Right cardiac atrium (tissue), 5 donors: Measurements from ENCODE around the gene HEXIM2. TPM values are rescaled to one million over a fixed set of nuclear protein-coding genes. Genes with fewer than 3 reads are reported as not detected.
"Not testable (repeated sequence)": the region's sequence is repeated elsewhere in the genome, so short reads cannot be mapped to it uniquely, and the experiment has no call there.

Source experiments
- ATAC-seq, 2 donors: fragments of 200-7000 bp; cut with Tn5 transposase; one replicate each; pipeline versions ENCODE4 v1.8.0 to v1.9.1; 2020; ENCODE audit warnings: moderate library complexity in 2 of 2, mild to moderate bottlenecking in 1 of 2
- DNase-seq, 3 donors: peaks; one replicate each; pipeline ENCODE4 v3.0.0-alpha.2; 2020
- H3K27ac ChIP-seq: one replicate; pipeline ENCODE4 v1.5.1; 2013; ENCODE audit warnings: mild to moderate bottlenecking, low read length, control low read depth, moderate library complexity
- H3K27me3 ChIP-seq: one replicate; pipeline ENCODE4 v1.6.1; 2013; ENCODE audit not compliant: control insufficient read depth, insufficient read depth
- H3K4me1 ChIP-seq: one replicate; pipeline ENCODE4 v1.6.1; 2013; ENCODE audit warnings: low read length; ENCODE audit not compliant: control insufficient read depth, insufficient read depth
- H3K4me3 ChIP-seq: one replicate; pipeline ENCODE4 v1.5.1; 2013; ENCODE audit warnings: low read length, control low read depth
- H3K9me3 ChIP-seq: one replicate; pipeline ENCODE4 v1.6.1; 2013; ENCODE audit warnings: low read length; ENCODE audit not compliant: control insufficient read depth
- WGBS: extraction: QIAGEN DNeasy Blood & Tissue Kit; methylation state at CpG from one replicate; pipeline ENCODE4 v1.1.7; 2013; 5-methylcytosine and 5-hydroxymethylcytosine counted together
- intact Hi-C, 4 donors: fragments of 100-400 bp; cut with DNase I; formaldehyde crosslinking; loops; one replicate each; pipeline versions ENCODE4 v1.11.0 to v1.14.0; 2022 to 2023
- polyA plus RNA-seq: library from polyadenylated mRNA; stranded (reverse); fragments of 200-250 nt; gene quantifications from one replicate; pipeline ENCODE4 v1.2.3, GENCODE V29; 2013
- total RNA-seq, 4 donors: library from RNA; stranded (reverse); fragmentation: NEBNext Ultra II Directional; extraction: Animal tissue kit (Norgen Biotek cat#: 25700); gene quantifications; one replicate each; pipeline ENCODE4 v1.2.1, GENCODE V29; 2021
- donor health status: healthy with polysubstance abuse.
- donor health status: DM: no; HTN: yes; CAD: no.
- donor health status: DM: no; HTN: no; CAD: no.
- donor health status: DM: no; HTN: yes; CAD: no; lungs with severe emphysema.
- donor health status: DM: yes; HTN: yes; CAD: no.

The HEXIM2 gene
- total and polyA plus RNA-seq, 5 donors: 3.5 to 8.2 (median 6.5) TPM

DNA sequence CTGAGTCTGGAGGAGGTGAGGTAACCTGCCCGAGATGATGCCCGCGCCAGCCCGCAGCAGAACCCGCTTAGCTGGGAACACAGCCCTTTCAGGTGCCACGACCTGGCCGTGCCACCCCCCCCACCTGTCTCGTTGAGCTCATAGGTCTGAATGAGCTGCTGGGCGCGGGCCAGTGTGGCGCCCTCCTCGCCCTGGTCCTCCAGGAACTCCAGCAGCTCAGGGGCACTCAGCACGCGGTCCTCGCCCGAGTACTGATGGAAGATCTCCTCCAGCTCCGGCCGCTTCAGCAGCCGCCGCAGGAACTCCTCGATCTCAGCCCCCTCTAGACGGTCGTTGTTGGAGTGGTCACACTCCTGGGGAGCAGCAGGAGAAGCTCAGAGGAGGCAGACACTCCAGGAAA, 43.0 kb upstream of the HEXIM2 start:
- ATAC-seq (no peak), DNase-seq (no peak)
- no peak overlapping the region for H3K27ac ChIP-seq
- WGBS: 93% methylated on average over 23 of the region's 23 CpGs
- no peaks in the 10 kb centered on the region for H3K4me1 ChIP-seq
- H3K9me3 ChIP-seq: no peaks in the 10 kb centered on the region
- intact Hi-C loops: no loop called here
- no peak overlapping the region for H3K4me3 ChIP-seq
- H3K27me3 ChIP-seq: no peaks in the 10 kb centered on the region

GRCh38 chr17:45119964-45120363, 41.7 kb upstream of the HEXIM2 start:
- intact Hi-C loops: loop anchor here in 2 of 4 donors (10.0 kb wide), 2 partner anchors 195 to 205 kb away; partner anchors contain the start of gene GFAP (in 1 of the 2)
- no peak for DNase-seq
- WGBS: 89% methylated on average over 8 of the region's 8 CpGs

DNA sequence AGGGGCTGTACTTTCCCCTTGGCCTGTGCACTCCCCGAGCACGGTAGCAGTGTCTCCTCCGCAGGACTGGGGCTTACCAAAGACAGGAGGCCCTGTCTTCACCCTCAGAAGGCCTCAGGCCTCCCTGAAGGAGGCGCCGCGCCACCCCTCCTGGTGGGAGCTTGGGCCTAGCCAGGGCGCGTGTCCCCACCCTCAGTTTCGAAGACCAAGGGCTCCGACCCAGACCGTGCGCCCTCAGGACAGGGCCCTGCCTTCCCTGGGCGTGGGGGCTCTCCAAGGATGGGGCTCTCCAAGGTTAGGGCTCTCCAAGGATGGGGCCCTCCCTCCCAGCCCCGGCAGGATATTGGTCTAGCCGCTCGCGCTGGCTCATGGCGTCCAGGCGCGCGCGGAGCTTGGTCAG, 41.1 kb upstream of the HEXIM2 start:
- no peak for ATAC-seq

More at GRCh38 chr17:45119964-45120363, 41.7 kb upstream of the HEXIM2 start:
- peaks cover 2% of the 10 kb centered on the region for H3K4me1 ChIP-seq
- no peak overlapping the region for H3K27ac ChIP-seq
- H3K9me3 ChIP-seq: no peaks in the 10 kb centered on the region
- no peaks in the 10 kb centered on the region for H3K27me3 ChIP-seq
- H3K4me3 ChIP-seq: no peak overlapping the region
- ATAC-seq: no peak

GRCh38 chr17:45121055-45121454, 40.6 kb upstream of the HEXIM2 start:
- Histone ChIP-seq H3K9me3 (no peaks in the 10 kb centered on the region), H3K27me3 (no peaks in the 10 kb centered on the region), H3K27ac (no peak overlapping the region), H3K4me3 (no peak overlapping the region), H3K4me1 (peaks cover 2% of the 10 kb centered on the region)
- intact Hi-C loops: loop anchor here in 2 of 4 donors (10.0 kb wide), 2 partner anchors 196 to 206 kb away; partner anchors contain the start of gene GFAP (in 1 of the 2)
- WGBS: 65% methylated on average over 45 of the region's 45 CpGs
- ATAC-seq: no peak
- no peak for DNase-seq

More for the DNA sequence above, 41.1 kb upstream of the HEXIM2 start:
- peak in 1 of 3 donors; percentile 51 for DNase-seq
- WGBS: 87% methylated on average over 22 of the region's 22 CpGs
- Histone ChIP-seq H3K4me3 (no peak overlapping the region), H3K4me1 (peaks cover 2% of the 10 kb centered on the region), H3K9me3 (no peaks in the 10 kb centered on the region), H3K27ac (no peak overlapping the region), H3K27me3 (no peaks in the 10 kb centered on the region)
- intact Hi-C loops: loop anchor here in 2 of 4 donors (10.0 kb wide), 2 partner anchors 196 to 206 kb away; partner anchors contain the start of gene GFAP (in 1 of the 2)

DNA sequence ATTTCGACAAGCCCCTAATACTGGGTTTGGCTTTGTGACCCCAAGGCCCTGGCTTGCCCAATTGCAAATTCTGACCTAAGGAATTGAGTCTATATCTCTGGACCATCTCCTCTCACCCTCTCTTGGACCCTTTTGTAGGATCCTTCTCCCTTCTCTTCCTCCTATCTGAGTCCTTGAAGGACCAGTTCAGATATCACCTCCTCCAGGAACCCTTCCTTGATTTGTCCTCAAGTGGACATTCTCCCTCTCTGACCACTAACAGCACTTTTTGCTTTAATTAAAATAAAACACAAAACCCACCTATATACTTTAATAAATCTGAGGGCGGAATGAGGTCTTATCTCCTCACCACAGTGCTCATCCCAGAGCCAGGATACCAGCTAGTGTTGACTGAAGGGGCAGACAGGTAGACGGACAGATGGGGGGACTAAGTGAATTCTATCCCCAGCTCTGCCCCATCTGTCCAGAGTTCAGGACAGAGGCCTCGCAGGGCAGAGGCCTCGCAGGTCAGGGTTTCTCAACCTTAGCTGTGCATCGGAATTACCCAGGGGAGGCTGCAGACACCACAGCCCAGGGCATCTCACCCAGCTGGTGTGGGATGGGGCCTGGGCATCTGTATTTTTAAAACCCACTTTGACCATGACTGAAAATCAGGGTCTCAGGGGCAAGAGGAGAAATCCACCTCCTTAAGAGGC, 38.5 kb upstream of the HEXIM2 start:
- intact Hi-C loops: loop anchor here in 2 of 4 donors (10.0 kb wide), 2 partner anchors 198 to 208 kb away; partner anchors contain the start of gene GFAP (in 1 of the 2)
- H3K4me1 ChIP-seq: peaks cover 5% of the 10 kb centered on the region
- H3K27me3 ChIP-seq: no peaks in the 10 kb centered on the region

DNA sequence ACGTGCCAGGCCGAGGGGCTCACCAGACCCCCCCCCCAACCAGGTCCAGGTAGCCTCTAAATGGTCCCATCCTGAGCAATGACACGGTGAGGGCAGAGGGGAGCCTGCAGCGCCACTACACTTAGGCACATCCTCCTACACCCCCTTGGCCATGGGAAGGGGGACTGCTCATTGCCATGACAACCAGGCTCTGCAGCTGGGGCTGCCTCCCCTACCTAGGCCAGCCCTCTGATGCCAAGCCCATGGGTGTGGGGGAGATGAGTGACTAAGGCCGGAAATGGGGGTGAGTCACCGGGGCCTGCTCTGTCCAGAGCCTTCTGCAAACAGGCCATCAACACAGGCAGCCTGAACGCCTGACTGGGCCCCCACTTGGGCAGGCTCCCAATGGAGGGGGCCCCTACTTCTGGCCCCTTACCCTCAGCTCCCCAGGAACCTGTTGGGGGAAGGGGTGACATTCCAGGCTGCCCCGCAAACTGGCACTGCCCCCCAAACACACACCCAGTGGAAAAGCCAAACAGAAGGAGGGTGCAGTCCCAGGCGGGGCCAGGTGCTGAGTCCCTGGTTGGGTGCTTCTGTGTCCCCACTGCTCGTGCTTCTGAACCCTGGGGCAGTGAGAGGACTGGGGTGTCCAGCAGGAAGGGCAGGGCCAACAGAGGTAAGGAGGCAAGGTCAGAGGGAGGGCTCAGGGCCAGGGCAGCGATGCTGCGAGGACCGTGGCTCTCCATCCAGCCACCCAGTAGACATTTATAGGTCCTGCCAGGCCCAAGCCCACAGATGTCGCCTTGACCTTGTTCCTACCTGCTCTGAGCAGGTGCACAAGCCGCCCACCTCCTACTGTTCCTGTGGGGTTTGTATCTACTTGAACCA, 37.5 kb upstream of the HEXIM2 start:
- intact Hi-C loops: loop anchor here in 2 of 4 donors (10.0 kb wide), 2 partner anchors 199 to 209 kb away; partner anchors contain the start of gene GFAP (in 1 of the 2)

More for the DNA sequence above, 38.5 kb upstream of the HEXIM2 start:
- 94% methylated on average over 6 of the region's 6 CpGs for WGBS
- H3K4me3 ChIP-seq: no peak overlapping the region
- DNase-seq (peak in 1 of 3 donors; percentile 30), ATAC-seq (no peak)
- no peaks in the 10 kb centered on the region for H3K9me3 ChIP-seq
- H3K27ac ChIP-seq: no peak overlapping the region

GRCh38 chr17:45124797-45125122, 36.9 kb upstream of the HEXIM2 start:
- intact Hi-C loops: loop anchor here in 2 of 4 donors (10.0 kb wide), 2 partner anchors 200 to 210 kb away; partner anchors contain the start of gene GFAP (in 1 of the 2)
- WGBS: 78% methylated on average over 5 of the region's 5 CpGs
- not testable (repeated sequence) for H3K4me1 ChIP-seq, ATAC-seq, H3K4me3 ChIP-seq, H3K27ac ChIP-seq, H3K9me3 ChIP-seq, H3K27me3 ChIP-seq
- peak in 1 of 3 donors; percentile 21 for DNase-seq

More for the DNA sequence above, 37.5 kb upstream of the HEXIM2 start:
- no peaks in the 10 kb centered on the region for H3K27me3 ChIP-seq
- WGBS: 72% methylated on average over 15 of the region's 15 CpGs
- H3K27ac ChIP-seq: no peak overlapping the region
- H3K9me3 ChIP-seq: no peaks in the 10 kb centered on the region
- no peak overlapping the region for H3K4me3 ChIP-seq
- DNase-seq: peak; percentile 75 to 78 (median 77)
- ATAC-seq: peak; percentile 38 to 78
- H3K4me1 ChIP-seq: peaks cover 8% of the 10 kb centered on the region

DNA sequence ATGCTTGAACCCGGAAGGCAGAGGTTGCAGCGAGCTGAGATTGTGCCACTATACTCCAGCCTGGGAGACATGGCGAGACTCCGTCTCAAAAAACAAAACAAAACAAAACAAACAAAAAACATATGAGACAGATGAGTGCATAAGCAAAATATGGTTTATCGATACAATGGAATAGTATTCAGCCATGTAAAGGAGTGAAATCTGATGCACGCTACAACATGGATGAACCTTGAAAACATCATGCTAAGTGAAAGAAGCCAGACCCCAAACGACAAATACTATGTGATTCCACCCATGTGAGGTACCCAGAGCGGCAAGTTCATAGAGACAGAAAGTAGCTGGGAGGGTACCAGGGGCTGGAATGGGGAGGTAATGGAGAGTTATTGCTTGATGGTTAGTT, 36.2 kb upstream of the HEXIM2 start:
- 98% methylated on average over 8 of the region's 8 CpGs for WGBS
- DNase-seq (no peak), ATAC-seq (no peak)
- Histone ChIP-seq H3K27ac (no peak overlapping the region), H3K4me3 (no peak overlapping the region), H3K27me3 (no peaks in the 10 kb centered on the region), H3K4me1 (peaks cover 8% of the 10 kb centered on the region), H3K9me3 (no peaks in the 10 kb centered on the region)
- intact Hi-C loops: loop anchor here in 2 of 4 donors (10.0 kb wide), 2 partner anchors 201 to 211 kb away; partner anchors contain the start of gene GFAP (in 1 of the 2)

GRCh38 chr17:45127207-45127547, 34.5 kb upstream of the HEXIM2 start:
- H3K9me3 ChIP-seq: no peaks in the 10 kb centered on the region
- H3K4me3 ChIP-seq: no peak overlapping the region
- peak overlapping the region; percentile 78 for H3K27ac ChIP-seq
- H3K27me3 ChIP-seq: no peaks in the 10 kb centered on the region
- peaks cover 8% of the 10 kb centered on the region for H3K4me1 ChIP-seq
- intact Hi-C loops: loop anchor here in 2 of 4 donors (10.0 kb wide), 2 partner anchors 202 to 212 kb away; partner anchors contain the start of gene GFAP (in 1 of the 2)
- ATAC-seq (no peak), DNase-seq (peak in 2 of 3 donors; percentile 47 to 66)
- 64% methylated on average over 8 of the region's 8 CpGs for WGBS

- intact Hi-C loops: loop anchor here in 2 of 4 donors (10.0 kb wide), 2 partner anchors 203 to 213 kb away; partner anchors contain the start of gene GFAP (in 1 of the 2)
- 30% methylated on average over 20 of the region's 20 CpGs for WGBS
- no peak overlapping the region for H3K4me3 ChIP-seq
These were observed 34.0 kb upstream of the HEXIM2 start for GRCh38 chr17:45127548-45128300.

More at GRCh38 chr17:45127548-45128300, 34.0 kb upstream of the HEXIM2 start:
- Histone ChIP-seq H3K4me1 (peaks cover 8% of the 10 kb centered on the region), H3K27me3 (no peaks in the 10 kb centered on the region), H3K27ac (peak overlapping the region; percentile 78), H3K9me3 (no peaks in the 10 kb centered on the region)
- DNase-seq (peak; percentile 75 to 90 (median 88)), ATAC-seq (peak; percentile 24 to 42)
